Endothelial cell of umbilical vein (primary cell): ENCODE measurements around the gene RNF150. TPM values are rescaled to one million over a fixed set of nuclear protein-coding genes. Genes with fewer than 3 reads are reported as not detected.

Experiments used
- BruUV-seq: library from RNA; stranded (reverse); fragments of 400-500 nt; replicated peaks from 2 replicates; lab custom pipeline; 2021; lab: Mats Ljungman, UMichigan
- CTCF ChIA-PET: fragments of 300-600, 350-600 bp; sonication (Branson Sonifier 250); formaldehyde crosslinking; loops from one replicate; lab custom pipeline; 2021; ENCODE audit warnings: antibody characterized with exemption, inconsistent platforms; lab: Charles Lee
- POLR2A ChIA-PET: fragments of 300-600, 350-600 bp; sonication (Branson Sonifier 250); formaldehyde crosslinking; loops from one replicate; lab custom pipeline; 2021; ENCODE audit warnings: antibody characterized with exemption, inconsistent platforms; lab: Charles Lee
- DNase-seq: peaks from one replicate; pipeline ENCODE4 v3.0.0-alpha.2; 2011; ENCODE audit warnings: low read depth, low spot score
- FAIRE-seq: peaks from 2 replicates; lab custom pipeline; 2011; peaks lifted over from hg19 to GRCh38; lab: Jason Lieb, UNC
- H2AFZ ChIP-seq: 2 replicates; pipeline ENCODE4 v1.6.0; 2012; ENCODE audit warnings: low read depth, low read length, control low read depth, inconsistent platforms
- H3K27ac ChIP-seq: 2 replicates; pipeline ENCODE4 v1.5.1; 2011; ENCODE audit warnings: low read depth, mild to moderate bottlenecking, control low read depth, low read length, moderate library complexity; ENCODE audit not compliant: insufficient read depth
- H3K27me3 ChIP-seq, 2 experiments: 2 replicates each; pipeline versions ENCODE4 v1.6.0 to v1.6.1; 2011; ENCODE audit warnings: low read length in 2 of 2, mixed read lengths in 1 of 2; ENCODE audit not compliant: control insufficient read depth in 2 of 2, insufficient read depth in 2 of 2
- H3K36me3 ChIP-seq, 2 experiments: 2 replicates in 1 of 2; 3 replicates in 1 of 2; pipeline ENCODE4 v1.5.1; 2011; ENCODE audit warnings: low read length in 2 of 2, mild to moderate bottlenecking in 1 of 2, moderate library complexity in 1 of 2; ENCODE audit not compliant: control insufficient read depth in 2 of 2, insufficient read depth in 2 of 2; ENCODE audit errors: extremely low read depth in 1 of 2
- H3K4me1 ChIP-seq: 3 replicates; pipeline ENCODE4 v1.5.1; 2011; ENCODE audit warnings: mild to moderate bottlenecking, low read length; ENCODE audit not compliant: control insufficient read depth, insufficient read depth; ENCODE audit errors: extremely low read depth
- H3K4me2 ChIP-seq: 2 replicates; pipeline ENCODE4 v1.6.1; 2011; ENCODE audit warnings: low read length, control low read depth, mixed read lengths; ENCODE audit not compliant: insufficient read depth
- H3K4me3 ChIP-seq, 3 experiments: fragments of 200-600 bp in 1 of 3; sonication (generic), shearing (Covaris generic) in 1 of 3; replicated peaks in 1 of 3; 2 replicates each; pipeline ENCODE4 v1.5.1; 2011 to 2016; ENCODE audit warnings: control low read depth in 3 of 3, low read length in 3 of 3, mild to moderate bottlenecking in 2 of 3, inconsistent platforms in 1 of 3, low read depth in 1 of 3, moderate library complexity in 1 of 3; ENCODE audit not compliant: insufficient read depth in 1 of 3
- H3K79me2 ChIP-seq: 2 replicates; pipeline ENCODE4 v1.6.0; 2012; ENCODE audit warnings: low read length, inconsistent platforms; ENCODE audit not compliant: control insufficient read depth, insufficient read depth
- H3K9ac ChIP-seq: replicated peaks from 2 replicates; pipeline ENCODE3; 2011; ENCODE audit warnings: low read length, control low read depth; ENCODE audit not compliant: insufficient read depth; ENCODE audit errors: extremely low read depth
- H3K9me1 ChIP-seq: replicated peaks from 3 replicates; pipeline ENCODE4 v1.6.0; 2011; ENCODE audit warnings: mild to moderate bottlenecking, low read length; ENCODE audit not compliant: control insufficient read depth, insufficient read depth; ENCODE audit errors: extremely low read depth
- H3K9me3 ChIP-seq: replicated peaks from 2 replicates; pipeline ENCODE4 v1.5.1; 2012; ENCODE audit warnings: low read length, inconsistent platforms; ENCODE audit not compliant: control insufficient read depth, insufficient read depth
- H4K20me1 ChIP-seq: replicated peaks from 2 replicates; pipeline ENCODE3; 2011; ENCODE audit warnings: mild to moderate bottlenecking, low read length; ENCODE audit not compliant: control insufficient read depth, insufficient read depth; ENCODE audit errors: extremely low read depth
- CTCF ChIP-seq, 2 donors: IDR thresholded peaks; 1 replicate in 1 of 2; 2 replicates in 1 of 2; pipeline ENCODE4 v1.5.1; 2011; ENCODE audit warnings: low read length in 2 of 2, mild to moderate bottlenecking in 2 of 2, moderate library complexity in 2 of 2, control low read depth in 1 of 2, inconsistent platforms in 1 of 2, low read depth in 1 of 2; ENCODE audit not compliant: insufficient read depth in 1 of 2; ENCODE audit errors: extremely low read depth in 1 of 2
- EZH2 ChIP-seq: IDR thresholded peaks from 2 replicates; pipeline ENCODE4 v1.6.1; 2012; ENCODE audit warnings: borderline replicate concordance, low read depth, mild to moderate bottlenecking, moderate library complexity, low read length, inconsistent platforms; ENCODE audit not compliant: severe bottlenecking
- FOS ChIP-seq: IDR thresholded peaks from 2 replicates; pipeline ENCODE4 v1.6.1; 2011; ENCODE audit warnings: mild to moderate bottlenecking, low read length, moderate library complexity, borderline replicate concordance; ENCODE audit not compliant: insufficient read depth
- GATA2 ChIP-seq: IDR thresholded peaks from 2 replicates; pipeline ENCODE4 v1.7.0; 2011; ENCODE audit warnings: low read depth, mild to moderate bottlenecking, moderate library complexity, mixed read lengths, low read length; ENCODE audit not compliant: insufficient read length, insufficient read depth
- JUN ChIP-seq: IDR thresholded peaks from 2 replicates; pipeline ENCODE4 v1.6.1; 2011; ENCODE audit warnings: borderline replicate concordance, low read depth; ENCODE audit not compliant: insufficient read length, insufficient read depth
- MAX ChIP-seq: IDR thresholded peaks from 2 replicates; pipeline ENCODE4 v1.6.1; 2011; ENCODE audit not compliant: insufficient read depth, insufficient read length
- MYC ChIP-seq: IDR thresholded peaks from one replicate; pipeline ENCODE4 v1.6.1; 2011; ENCODE audit warnings: mild to moderate bottlenecking, low read depth, low read length
- POLR2A ChIP-seq: IDR thresholded peaks from 2 replicates; pipeline ENCODE4 v1.6.1; 2012; ENCODE audit warnings: low read depth, mild to moderate bottlenecking, control low read depth, low read length
- POLR2AphosphoS5 ChIP-seq: IDR thresholded peaks from 2 replicates; pipeline ENCODE4 v1.6.1; 2012; ENCODE audit warnings: low read depth, mild to moderate bottlenecking, control low read depth, low read length, moderate library complexity; ENCODE audit not compliant: insufficient read depth
- dilution Hi-C: fragments of 300-500 bp; cut with MboI; formaldehyde crosslinking; loops from one replicate; pipeline ENCODE4 v1.15.0; 2019; ENCODE audit warnings: low sequenced_read_pairs; ENCODE audit not compliant: extremely low pct_ligation_motif_present
- intact Hi-C: fragments of 100-400 bp; cut with micrococcal nuclease; formaldehyde crosslinking; loops from one replicate; pipeline ENCODE4 v1.10.0; 2022
- polyA plus RNA-seq, 4 experiments: library from polyadenylated mRNA; depleted of rRNA in 3 of 4; stranded (reverse) in 3 of 4; unstranded in 1 of 4; fragments of >200 nt; gene quantifications; 2 replicates each; pipeline versions ENCODE4 v1.2.1 to v1.2.3, GENCODE V29; 2011 to 2012; ENCODE audit warnings: missing spikeins in 1 of 4
- total RNA-seq: library from RNA; stranded (reverse); gene quantifications from 2 replicates; pipeline ENCODE4 v1.2.3, GENCODE V29; 2021

The RNF150 gene
- total and polyA plus RNA-seq, 2 donors (not counting 3 experiments of a cell fraction or from before 2014, with no cell fraction given), result 0.33 to 0.35 TPM

GRCh38 chr4:140865253-140866217 lies 267.7 kb downstream of the RNF150 start:
- BruUV-seq, result no TSS peak
- Histone ChIP-seq H3K4me1 (no peaks in the 10 kb centered on the region), H3K36me3 (no peaks in the 10 kb centered on the region), H3K4me3 (no peak overlapping the region), H3K9me3 (no peaks in the 10 kb centered on the region), H3K27ac (no peak overlapping the region), H2AFZ (no peak overlapping the region), H4K20me1 (no peaks in the 10 kb centered on the region), H3K27me3 (peaks cover 7 to 48% of the 10 kb centered on the region in 2 experiments), H3K79me2 (no peaks in the 10 kb centered on the region), H3K4me2 (no peak overlapping the region), H3K9me1 (no peaks in the 10 kb centered on the region), H3K9ac (no peak overlapping the region)
- ChIA-PET CTCF (interaction anchor here (0.7 to 3.7 kb wide), 5 partner anchors 9 to 268 kb away, joined by 3 to 21 read pairs (median 3); partner anchors contain the start of gene RNF150), POLR2A (no interaction called here)
- no peak for TF ChIP-seq EZH2
- TF ChIP-seq MYC, result no peak
- no peak for TF ChIP-seq POLR2AphosphoS5
- TF ChIP-seq MAX, result no peak
- no peak for TF ChIP-seq FOS
- no peak for TF ChIP-seq GATA2
- TF ChIP-seq CTCF (IDR thresholded peaks at IDR 0.05; ENCODE audit: extremely low read depth in 1 of 2, insufficient read depth in 1 of 2, low read depth in 1 of 2, low read length in 2 of 2), result no peak
- no peak for TF ChIP-seq POLR2A
- TF ChIP-seq JUN, result no peak
- no peak for DNase-seq
- dilution Hi-C loops (no loop called here), intact Hi-C loops (loop anchor here (1.0 kb wide), 1 partner anchor 19 kb away; no protein-coding TSS in a partner anchor)
- no peak for FAIRE-seq
